Transverse colon (tissue), 4 donors: ENCODE data around the gene MROH9. TPM values are rescaled to one million over a fixed set of nuclear protein-coding genes. Genes with fewer than 3 reads are reported as not detected.

Source experiments
- DNase-seq: peaks from one replicate; pipeline ENCODE4 v3.0.0-alpha.2; 2019
- H3K27ac ChIP-seq, 4 donors: fragments of 200-600 bp; sonication (generic); 2 replicates each; pipeline ENCODE4 v1.5.1; 2016 to 2018; ENCODE audit warnings: inconsistent platforms in 4 of 4
- H3K27me3 ChIP-seq: fragments of 200-600 bp; sonication (generic); 2 replicates; pipeline ENCODE4 v1.5.1; 2017; ENCODE audit warnings: inconsistent platforms
- H3K36me3 ChIP-seq, 4 donors: fragments of 200-600 bp; sonication (generic); 2 replicates each; pipeline ENCODE4 v1.5.1; 2017 to 2019; ENCODE audit warnings: inconsistent platforms in 4 of 4
- H3K4me1 ChIP-seq, 4 donors: fragments of 200-600 bp; sonication (generic); 2 replicates each; pipeline ENCODE4 v1.5.1; 2017 to 2020; ENCODE audit warnings: inconsistent platforms in 4 of 4
- H3K4me3 ChIP-seq, 4 donors: fragments of 200-600 bp; sonication (generic); 1 replicate in 1 of 4; 2 replicates in 3 of 4; pipeline versions ENCODE4 v1.5.1 to v1.6.1; 2017 to 2019; ENCODE audit warnings: inconsistent platforms in 4 of 4
- H3K9me3 ChIP-seq, 2 donors: fragments of 200-600 bp; sonication (generic); 2 replicates each; pipeline ENCODE4 v1.5.1; 2017 to 2019; ENCODE audit warnings: inconsistent platforms in 2 of 2
- EP300 ChIP-seq: sonication (generic); formaldehyde crosslinking; IDR thresholded peaks from one replicate; pipeline ENCODE4 v1.6.1; 2017; ENCODE audit warnings: antibody characterized with exemption, low read depth
- POLR2A ChIP-seq: fragments of 450-650 bp; IDR thresholded peaks from one replicate; pipeline ENCODE4 v1.6.1; 2016; ENCODE audit warnings: antibody characterized with exemption, mild to moderate bottlenecking, moderate library complexity
- POLR2AphosphoS5 ChIP-seq, 3 donors: sonication (generic); formaldehyde crosslinking; IDR thresholded peaks; one replicate each; pipeline ENCODE4 v1.6.1; 2016; ENCODE audit warnings: antibody characterized with exemption in 3 of 3
- WGBS, 2 donors: methylation state at CpG; one replicate each; pipeline ENCODE4 v1.1.5; 2018; ENCODE audit warnings: low coverage in 1 of 2; 5-methylcytosine and 5-hydroxymethylcytosine counted together
- in situ Hi-C, 4 donors: fragments of 200-750 bp; cut with MboI; loops; one replicate each; pipeline versions ENCODE4 v1.15.0 to v1.15.1; 2017; ENCODE audit warnings: low sequenced_read_pairs in 3 of 4, low pct_ligation_motif_present in 1 of 4, low pct_unique_long_range_greater_than_20kb in 1 of 4
- intact Hi-C: fragments of 100-400 bp; cut with DNase I; formaldehyde crosslinking; loops from one replicate; pipeline ENCODE4 v1.15.1; 2023; ENCODE audit warnings: low total_unique reads
- total RNA-seq, 4 donors: library from RNA; depleted of rRNA; stranded (reverse); fragments of >200 nt; gene quantifications; one replicate each; pipeline ENCODE4 v1.1.0, GENCODE V29; 2016
- TF ChIP-seq, protein P1 (sequence below), 5 experiments: fragments of 200-600 bp in 3 of 5; fragments of 450-650 bp in 2 of 5; sonication (generic) in 3 of 5; IDR thresholded peaks; 1 replicate in 2 of 5; 2 replicates in 3 of 5; pipeline ENCODE4 v1.5.1; 2016 to 2017; ENCODE audit warnings: antibody characterized with exemption in 5 of 5, inconsistent platforms in 3 of 5, mild to moderate bottlenecking in 2 of 5, moderate library complexity in 1 of 5

MROH9 gene
- total RNA-seq, 4 donors from 2014 or later: not detected

GRCh38 chr1:170967042-170967910, 31.9 kb downstream of the MROH9 start:
- Histone ChIP-seq H3K9me3 (no peaks in the 10 kb centered on the region), H3K4me1 (no peaks in the 10 kb centered on the region), H3K36me3 (no peaks in the 10 kb centered on the region), H3K27me3 (peaks cover 3% of the 10 kb centered on the region), H3K27ac (no peak overlapping the region), H3K4me3 (no peak overlapping the region)
- DNase-seq: no peak
- TF ChIP-seq EP300 (no peak), POLR2AphosphoS5 (IDR thresholded peaks at IDR 0.05) (no peak)
- TF ChIP-seq, protein P1, sequence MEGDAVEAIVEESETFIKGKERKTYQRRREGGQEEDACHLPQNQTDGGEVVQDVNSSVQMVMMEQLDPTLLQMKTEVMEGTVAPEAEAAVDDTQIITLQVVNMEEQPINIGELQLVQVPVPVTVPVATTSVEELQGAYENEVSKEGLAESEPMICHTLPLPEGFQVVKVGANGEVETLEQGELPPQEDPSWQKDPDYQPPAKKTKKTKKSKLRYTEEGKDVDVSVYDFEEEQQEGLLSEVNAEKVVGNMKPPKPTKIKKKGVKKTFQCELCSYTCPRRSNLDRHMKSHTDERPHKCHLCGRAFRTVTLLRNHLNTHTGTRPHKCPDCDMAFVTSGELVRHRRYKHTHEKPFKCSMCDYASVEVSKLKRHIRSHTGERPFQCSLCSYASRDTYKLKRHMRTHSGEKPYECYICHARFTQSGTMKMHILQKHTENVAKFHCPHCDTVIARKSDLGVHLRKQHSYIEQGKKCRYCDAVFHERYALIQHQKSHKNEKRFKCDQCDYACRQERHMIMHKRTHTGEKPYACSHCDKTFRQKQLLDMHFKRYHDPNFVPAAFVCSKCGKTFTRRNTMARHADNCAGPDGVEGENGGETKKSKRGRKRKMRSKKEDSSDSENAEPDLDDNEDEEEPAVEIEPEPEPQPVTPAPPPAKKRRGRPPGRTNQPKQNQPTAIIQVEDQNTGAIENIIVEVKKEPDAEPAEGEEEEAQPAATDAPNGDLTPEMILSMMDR (IDR thresholded peaks at IDR 0.05): peak; percentile 50 to 70 (median 54)
- intact Hi-C loops (no loop called here), in situ Hi-C loops (loop anchor here in 2 of 4 donors (25.0 kb wide), 2 partner anchors 270 to 345 kb away; partner anchors contain the start of genes FMO1 (in 2 of the 2) and FMO4 (in 1 of the 2))
- 19 to 42% methylated on average over 1 to 5 of the region's 5 CpGs for WGBS, 2 donors

DNA sequence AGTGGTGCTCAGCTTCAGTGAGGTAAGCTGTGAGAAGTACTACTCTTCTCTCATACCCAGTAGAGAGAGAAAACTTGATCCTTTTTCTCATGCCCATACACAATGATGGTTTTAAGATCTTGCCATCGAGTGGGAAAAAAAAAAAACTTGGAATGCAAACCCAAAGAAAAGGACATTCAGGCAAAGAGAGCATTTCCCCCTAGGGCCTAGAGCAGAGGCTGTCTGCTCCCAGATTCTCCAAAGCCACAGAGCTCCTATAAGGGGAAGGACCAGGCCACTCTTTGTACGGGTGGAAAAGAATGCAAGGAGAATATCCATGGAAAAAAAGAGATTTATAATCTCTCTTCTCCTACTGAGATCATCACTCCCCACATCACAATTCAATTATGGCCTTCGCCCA, 34.9 kb downstream of the MROH9 start:
- WGBS, 2 donors: 61 to 63% methylated on average over 1 to 3 of the region's 3 CpGs
- Histone ChIP-seq H3K36me3 (no peaks in the 10 kb centered on the region), H3K4me1 (no peaks in the 10 kb centered on the region), H3K27ac (no peak overlapping the region), H3K9me3 (no peaks in the 10 kb centered on the region), H3K27me3 (peaks cover 3% of the 10 kb centered on the region), H3K4me3 (no peak overlapping the region)
- in situ Hi-C loops: loop anchor here in 2 of 4 donors (25.0 kb wide), 2 partner anchors 267 to 342 kb away; partner anchors contain the start of genes FMO1 (in 2 of the 2) and FMO4 (in 1 of the 2)
- TF ChIP-seq POLR2A (no peak), EP300 (no peak), POLR2AphosphoS5 (IDR thresholded peaks at IDR 0.05) (no peak)
- TF ChIP-seq, protein P1 (IDR thresholded peaks at IDR 0.05): no peak
- intact Hi-C loops: no loop called here
- no peak for DNase-seq

- Histone ChIP-seq H3K36me3 (no peaks in the 10 kb centered on the region), H3K9me3 (no peaks in the 10 kb centered on the region), H3K4me1 (no peaks in the 10 kb centered on the region), H3K27ac (no peak overlapping the region), H3K27me3 (no peaks in the 10 kb centered on the region), H3K4me3 (no peak overlapping the region)
- intact Hi-C loops: no loop called here
- 91% methylated on average over 2 of the region's 2 CpGs; no CpG with 5 or more reads in 1 of the 2 donors for WGBS, 2 donors
- no peak for TF ChIP-seq POLR2AphosphoS5 (IDR thresholded peaks at IDR 0.05)
- no peak for TF ChIP-seq POLR2A
- TF ChIP-seq EP300: no peak
- TF ChIP-seq, protein P1 (IDR thresholded peaks at IDR 0.05): no peak
- DNase-seq: no peak
- in situ Hi-C loops: no loop called here
Measured at GRCh38 chr1:170978371-170978910, 43.1 kb downstream of the MROH9 start.

DNA sequence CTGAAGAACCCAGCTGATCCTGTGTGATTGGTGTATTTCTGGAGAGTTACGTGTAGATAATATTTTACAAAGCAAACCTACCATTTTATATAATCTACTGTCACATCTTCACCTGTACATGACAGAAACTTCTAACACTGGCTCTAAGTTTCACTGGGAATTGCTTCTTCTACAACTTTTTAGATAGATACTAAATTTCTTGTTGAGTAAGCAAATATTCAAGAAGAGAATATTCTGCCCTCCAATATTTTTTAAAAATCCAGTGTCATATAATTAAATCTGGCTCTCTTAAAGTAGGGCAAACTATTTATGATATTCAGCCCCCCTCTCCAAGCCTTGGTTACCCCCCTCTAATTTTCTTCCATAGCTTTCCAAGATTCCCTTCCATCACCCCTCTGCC, 50.1 kb downstream of the MROH9 start:
- H3K4me1 ChIP-seq: no peaks in the 10 kb centered on the region
- no peaks in the 10 kb centered on the region for H3K9me3 ChIP-seq
- intact Hi-C loops: no loop called here
- no peak overlapping the region for H3K27ac ChIP-seq
- H3K36me3 ChIP-seq: no peaks in the 10 kb centered on the region
- H3K27me3 ChIP-seq: no peaks in the 10 kb centered on the region
- WGBS, 2 donors: 83 to 88% methylated on average over 1 of the region's 1 CpG
- no peak for TF ChIP-seq EP300
- no peak for TF ChIP-seq POLR2A
- TF ChIP-seq POLR2AphosphoS5 (IDR thresholded peaks at IDR 0.05): no peak
- TF ChIP-seq, protein P1 (IDR thresholded peaks at IDR 0.05): no peak
- in situ Hi-C loops: no loop called here
- no peak overlapping the region for H3K4me3 ChIP-seq
- DNase-seq: no peak
